IPS-18a (cell line): ENCODE data around the gene HEXD.
"Not testable (repeated sequence)": the region's sequence is repeated elsewhere in the genome, so short reads cannot be mapped to it uniquely, and the experiment has no call there.

Source experiments
- H3K27ac ChIP-seq: one replicate; pipeline ENCODE4 v1.5.1; 2013; ENCODE audit warnings: low read length
- H3K27me3 ChIP-seq: one replicate; pipeline ENCODE4 v1.6.1; 2013; ENCODE audit warnings: mild to moderate bottlenecking, low read length; ENCODE audit not compliant: control insufficient read depth, insufficient read depth
- H3K36me3 ChIP-seq: one replicate; pipeline ENCODE4 v1.6.1; 2013; ENCODE audit warnings: low read depth, low read length; ENCODE audit not compliant: control insufficient read depth
- H3K4me1 ChIP-seq: one replicate; pipeline ENCODE4 v1.6.1; 2013; ENCODE audit warnings: low read depth, low read length; ENCODE audit not compliant: control insufficient read depth
- H3K4me3 ChIP-seq: one replicate; pipeline ENCODE4 v1.5.1; 2013; ENCODE audit warnings: low read length
- H3K9ac ChIP-seq: one replicate; pipeline ENCODE4 v1.6.1; 2013; ENCODE audit warnings: mild to moderate bottlenecking, low read length, moderate library complexity
- H3K9me3 ChIP-seq: one replicate; pipeline ENCODE4 v1.6.1; 2013; ENCODE audit warnings: low read depth, low read length; ENCODE audit not compliant: control insufficient read depth

HEXD gene

GRCh38 chr17:82376042-82376730, 42.0 kb upstream of the HEXD start:
- peaks cover 26% of the 10 kb centered on the region for H3K27me3 ChIP-seq
- H3K9me3 ChIP-seq = no peaks in the 10 kb centered on the region
- H3K4me1 ChIP-seq = no peaks in the 10 kb centered on the region
- no peak overlapping the region for H3K4me3 ChIP-seq
- H3K9ac ChIP-seq = no peak overlapping the region
- H3K36me3 ChIP-seq = no peaks in the 10 kb centered on the region
- no peak overlapping the region for H3K27ac ChIP-seq

GRCh38 chr17:82377294-82377693, 40.9 kb upstream of the HEXD start:
- not testable (repeated sequence) for H3K9me3 ChIP-seq, H3K9ac ChIP-seq, H3K4me3 ChIP-seq, H3K36me3 ChIP-seq, H3K4me1 ChIP-seq, H3K27ac ChIP-seq
- H3K27me3 ChIP-seq = peaks cover 19% of the 10 kb centered on the region

GRCh38 chr17:82377924-82378740, 40.0 kb upstream of the HEXD start:
- no peak overlapping the region for H3K9ac ChIP-seq
- H3K4me3 ChIP-seq = no peak overlapping the region
- H3K36me3 ChIP-seq = no peaks in the 10 kb centered on the region
- no peaks in the 10 kb centered on the region for H3K9me3 ChIP-seq
- H3K4me1 ChIP-seq = no peaks in the 10 kb centered on the region
- peaks cover 10% of the 10 kb centered on the region for H3K27me3 ChIP-seq
- H3K27ac ChIP-seq = no peak overlapping the region

- peaks cover 5% of the 10 kb centered on the region for H3K27me3 ChIP-seq
- H3K4me1 ChIP-seq = no peaks in the 10 kb centered on the region
- no peaks in the 10 kb centered on the region for H3K9me3 ChIP-seq
- H3K4me3 ChIP-seq = no peak overlapping the region
- H3K27ac ChIP-seq = no peak overlapping the region
- H3K36me3 ChIP-seq = no peaks in the 10 kb centered on the region
- no peak overlapping the region for H3K9ac ChIP-seq
These were observed 39.5 kb upstream of the HEXD start for GRCh38 chr17:82378741-82379021.

GRCh38 chr17:82380860-82381702, 37.1 kb upstream of the HEXD start:
- Histone ChIP-seq H3K9me3 (no peaks in the 10 kb centered on the region), H3K27me3 (peaks cover 5% of the 10 kb centered on the region), H3K9ac (no peak overlapping the region), H3K27ac (no peak overlapping the region), H3K36me3 (no peaks in the 10 kb centered on the region), H3K4me3 (no peak overlapping the region), H3K4me1 (peaks cover 3% of the 10 kb centered on the region)

GRCh38 chr17:82381703-82382009, 36.5 kb upstream of the HEXD start:
- H3K27me3 ChIP-seq, H3K9ac ChIP-seq, H3K4me1 ChIP-seq, H3K9me3 ChIP-seq, H3K27ac ChIP-seq, H3K36me3 ChIP-seq, H3K4me3 ChIP-seq: not testable (repeated sequence)

GRCh38 chr17:82382220-82382932, 35.8 kb upstream of the HEXD start:
- not testable (repeated sequence) for H3K27me3 ChIP-seq, H3K36me3 ChIP-seq, H3K4me3 ChIP-seq, H3K4me1 ChIP-seq, H3K9me3 ChIP-seq, H3K27ac ChIP-seq, H3K9ac ChIP-seq

GRCh38 chr17:82382933-82383255, 35.3 kb upstream of the HEXD start:
- Histone ChIP-seq H3K4me1 (peaks cover 3% of the 10 kb centered on the region), H3K9ac (no peak overlapping the region), H3K27me3 (peaks cover 5% of the 10 kb centered on the region), H3K4me3 (no peak overlapping the region), H3K27ac (no peak overlapping the region), H3K36me3 (no peaks in the 10 kb centered on the region), H3K9me3 (no peaks in the 10 kb centered on the region)

- Histone ChIP-seq H3K36me3 (no peaks in the 10 kb centered on the region), H3K4me1 (peaks cover 3% of the 10 kb centered on the region), H3K4me3 (no peak overlapping the region), H3K27ac (no peak overlapping the region), H3K9me3 (no peaks in the 10 kb centered on the region), H3K27me3 (peaks cover 5% of the 10 kb centered on the region), H3K9ac (no peak overlapping the region)
These were observed 34.7 kb upstream of the HEXD start for GRCh38 chr17:82383411-82383810.

GRCh38 chr17:82384051-82384729, 34.0 kb upstream of the HEXD start:
- Histone ChIP-seq H3K4me1 (peaks cover 3% of the 10 kb centered on the region), H3K27ac (no peak overlapping the region)

More at GRCh38 chr17:82384051-82384729, 34.0 kb upstream of the HEXD start:
- Histone ChIP-seq H3K27me3 (peaks cover 5% of the 10 kb centered on the region), H3K36me3 (no peaks in the 10 kb centered on the region), H3K9me3 (no peaks in the 10 kb centered on the region), H3K4me3 (no peak overlapping the region), H3K9ac (no peak overlapping the region)
